ENCODE results near the gene POMP. TPM values are rescaled to one million over a fixed set of nuclear protein-coding genes. Genes with fewer than 3 reads are reported as not detected.
"Not testable (repeated sequence)": the region's sequence is repeated elsewhere in the genome, so short reads cannot be mapped to it uniquely, and the experiment has no call there.

POMP gene
- total and polyA plus RNA-seq, 2 donors (not counting 1 experiment from before 2014, with no cell fraction given), result 67.7 to 149 TPM

DNA sequence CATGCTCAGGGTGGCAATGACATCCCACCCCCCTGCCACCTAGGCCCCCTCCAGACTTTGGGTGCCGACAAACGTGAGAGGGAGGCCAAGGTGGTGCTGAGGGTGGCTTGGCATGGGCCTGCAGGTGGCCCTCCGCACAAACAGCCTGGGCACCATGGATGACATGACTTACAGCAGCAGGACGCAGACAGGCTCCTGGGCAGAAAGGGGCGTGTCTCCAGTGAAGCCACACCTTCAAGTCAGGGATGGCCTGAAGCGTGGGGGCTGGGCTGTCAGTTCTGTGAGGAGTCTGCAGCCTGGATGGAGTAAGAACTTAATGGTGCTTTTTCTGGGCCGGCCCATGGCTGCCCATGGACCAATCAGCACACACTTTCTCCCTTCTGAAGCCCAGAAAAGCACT is 25.3 kb downstream of the POMP start:
- Histone ChIP-seq H3K4me2 (ENCODE audit: extremely low read depth, insufficient read depth, low read length) (no peak overlapping the region), H2AFZ (ENCODE audit: low read length) (no peak overlapping the region), H3K27ac (ENCODE audit: insufficient read depth, low read length) (no peak overlapping the region), H3K36me3 (ENCODE audit: control insufficient read depth, insufficient read depth, low read length) (no peaks in the 10 kb centered on the region), H3K9me3 (ENCODE audit: control insufficient read depth, insufficient read depth, low read depth, low read length) (no peaks in the 10 kb centered on the region), H3K4me3 (replicated peaks in 1 of 4; ENCODE audit: control extremely low read depth in 1 of 4, insufficient read depth in 1 of 4, low read depth in 3 of 4, low read length in 4 of 4) (no peak overlapping the region), H3K27me3 (ENCODE audit: control insufficient read depth, insufficient read depth, low read length) (no peaks in the 10 kb centered on the region), H3K79me2 (ENCODE audit: control insufficient read depth, insufficient read depth, low read length) (no peaks in the 10 kb centered on the region), H4K20me1 (ENCODE audit: control insufficient read depth, extremely low read depth, insufficient read depth, low read length) (no peaks in the 10 kb centered on the region), H3K4me1 (ENCODE audit: control insufficient read depth, extremely low read depth, insufficient read depth, low read length) (no peaks in the 10 kb centered on the region), H3K9ac (ENCODE audit: insufficient read depth, low read length) (no peak overlapping the region)
- no peak for DNase-seq (ENCODE audit: low read depth in 2 of 2)
- TF ChIP-seq, protein P1, sequence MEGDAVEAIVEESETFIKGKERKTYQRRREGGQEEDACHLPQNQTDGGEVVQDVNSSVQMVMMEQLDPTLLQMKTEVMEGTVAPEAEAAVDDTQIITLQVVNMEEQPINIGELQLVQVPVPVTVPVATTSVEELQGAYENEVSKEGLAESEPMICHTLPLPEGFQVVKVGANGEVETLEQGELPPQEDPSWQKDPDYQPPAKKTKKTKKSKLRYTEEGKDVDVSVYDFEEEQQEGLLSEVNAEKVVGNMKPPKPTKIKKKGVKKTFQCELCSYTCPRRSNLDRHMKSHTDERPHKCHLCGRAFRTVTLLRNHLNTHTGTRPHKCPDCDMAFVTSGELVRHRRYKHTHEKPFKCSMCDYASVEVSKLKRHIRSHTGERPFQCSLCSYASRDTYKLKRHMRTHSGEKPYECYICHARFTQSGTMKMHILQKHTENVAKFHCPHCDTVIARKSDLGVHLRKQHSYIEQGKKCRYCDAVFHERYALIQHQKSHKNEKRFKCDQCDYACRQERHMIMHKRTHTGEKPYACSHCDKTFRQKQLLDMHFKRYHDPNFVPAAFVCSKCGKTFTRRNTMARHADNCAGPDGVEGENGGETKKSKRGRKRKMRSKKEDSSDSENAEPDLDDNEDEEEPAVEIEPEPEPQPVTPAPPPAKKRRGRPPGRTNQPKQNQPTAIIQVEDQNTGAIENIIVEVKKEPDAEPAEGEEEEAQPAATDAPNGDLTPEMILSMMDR (conservative IDR thresholded peaks at IDR 0.05 in 1 of 2, IDR thresholded peaks at IDR 0.05 in 1 of 2; ENCODE audit: low read depth in 1 of 2, low read length in 2 of 2), result no peak
- no peak for TF ChIP-seq EZH2 (IDR thresholded peaks at IDR 0.05; ENCODE audit: low read length, missing control alignments)

DNA sequence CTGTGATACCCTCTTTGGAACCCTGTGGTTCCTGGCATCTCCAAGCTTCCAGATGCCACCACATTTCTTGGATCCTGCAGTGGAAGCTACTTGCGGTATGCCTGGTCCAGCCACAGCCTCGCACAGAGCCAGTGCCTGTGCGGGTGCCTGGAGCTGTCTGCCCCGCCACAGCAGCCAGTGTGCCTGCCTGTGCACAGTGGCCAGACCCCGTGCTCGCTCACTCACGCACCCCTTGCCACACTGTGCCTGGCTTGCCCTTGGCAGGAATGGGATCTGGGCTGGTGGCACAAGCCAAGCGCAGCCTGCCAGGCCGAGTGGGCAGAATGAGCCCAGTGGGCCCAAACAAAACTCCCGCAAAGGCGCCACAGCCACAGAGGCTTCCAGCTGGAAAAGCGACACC is 26.2 kb downstream of the POMP start:
- Histone ChIP-seq H3K36me3 (ENCODE audit: control insufficient read depth, insufficient read depth, low read length) (no peaks in the 10 kb centered on the region), H3K4me1 (ENCODE audit: control insufficient read depth, extremely low read depth, insufficient read depth, low read length) (no peaks in the 10 kb centered on the region), H3K79me2 (ENCODE audit: control insufficient read depth, insufficient read depth, low read length) (no peaks in the 10 kb centered on the region), H3K27me3 (ENCODE audit: control insufficient read depth, insufficient read depth, low read length) (no peaks in the 10 kb centered on the region), H4K20me1 (ENCODE audit: control insufficient read depth, extremely low read depth, insufficient read depth, low read length) (no peaks in the 10 kb centered on the region), H3K9me3 (ENCODE audit: control insufficient read depth, insufficient read depth, low read depth, low read length) (no peaks in the 10 kb centered on the region), H2AFZ (ENCODE audit: low read length) (no peak overlapping the region), H3K4me3 (replicated peaks in 1 of 4; ENCODE audit: control extremely low read depth in 1 of 4, insufficient read depth in 1 of 4, low read depth in 3 of 4, low read length in 4 of 4) (no peak overlapping the region), H3K27ac (ENCODE audit: insufficient read depth, low read length) (no peak overlapping the region), H3K9ac (ENCODE audit: insufficient read depth, low read length) (no peak overlapping the region), H3K4me2 (ENCODE audit: extremely low read depth, insufficient read depth, low read length) (no peak overlapping the region)
- DNase-seq (ENCODE audit: low read depth in 2 of 2), result no peak
- TF ChIP-seq, protein P1 (conservative IDR thresholded peaks at IDR 0.05 in 1 of 2, IDR thresholded peaks at IDR 0.05 in 1 of 2; ENCODE audit: low read depth in 1 of 2, low read length in 2 of 2), result no peak
- no peak for TF ChIP-seq EZH2 (IDR thresholded peaks at IDR 0.05; ENCODE audit: low read length, missing control alignments)

DNA sequence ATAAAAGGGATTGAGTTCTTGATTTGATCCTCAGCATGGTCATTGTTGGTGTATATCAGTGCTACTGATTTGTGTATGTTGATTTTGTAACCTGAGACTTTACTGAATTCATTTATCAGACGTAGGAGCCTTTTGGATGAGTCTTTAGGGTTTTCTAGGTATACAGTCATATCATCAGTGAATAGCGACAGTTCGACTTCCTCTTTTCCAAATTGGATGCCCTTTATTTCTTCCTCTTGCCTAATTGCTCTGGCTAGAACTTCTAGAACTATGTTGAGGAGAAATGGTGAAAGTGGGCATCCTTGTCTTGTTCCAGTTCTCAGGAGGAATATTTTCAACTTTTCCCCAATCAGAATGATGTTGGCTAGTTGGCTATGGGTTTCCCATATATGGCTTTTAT is 27.0 kb downstream of the POMP start:
- Histone ChIP-seq H2AFZ (ENCODE audit: low read length) (no peak overlapping the region), H3K79me2 (ENCODE audit: control insufficient read depth, insufficient read depth, low read length) (no peaks in the 10 kb centered on the region), H3K27me3 (ENCODE audit: control insufficient read depth, insufficient read depth, low read length) (no peaks in the 10 kb centered on the region), H4K20me1 (ENCODE audit: control insufficient read depth, extremely low read depth, insufficient read depth, low read length) (no peaks in the 10 kb centered on the region), H3K9me3 (ENCODE audit: control insufficient read depth, insufficient read depth, low read depth, low read length) (no peaks in the 10 kb centered on the region), H3K9ac (ENCODE audit: insufficient read depth, low read length) (no peak overlapping the region), H3K4me1 (ENCODE audit: control insufficient read depth, extremely low read depth, insufficient read depth, low read length) (no peaks in the 10 kb centered on the region), H3K36me3 (ENCODE audit: control insufficient read depth, insufficient read depth, low read length) (no peaks in the 10 kb centered on the region), H3K4me2 (ENCODE audit: extremely low read depth, insufficient read depth, low read length) (no peak overlapping the region), H3K27ac (ENCODE audit: insufficient read depth, low read length) (no peak overlapping the region), H3K4me3 (replicated peaks in 1 of 4; ENCODE audit: control extremely low read depth in 1 of 4, insufficient read depth in 1 of 4, low read depth in 3 of 4, low read length in 4 of 4) (no peak overlapping the region)
- TF ChIP-seq EZH2 (IDR thresholded peaks at IDR 0.05; ENCODE audit: low read length, missing control alignments), result no peak
- TF ChIP-seq, protein P1 (conservative IDR thresholded peaks at IDR 0.05 in 1 of 2, IDR thresholded peaks at IDR 0.05 in 1 of 2; ENCODE audit: low read depth in 1 of 2, low read length in 2 of 2), result no peak
- DNase-seq (ENCODE audit: low read depth in 2 of 2), result no peak

DNA sequence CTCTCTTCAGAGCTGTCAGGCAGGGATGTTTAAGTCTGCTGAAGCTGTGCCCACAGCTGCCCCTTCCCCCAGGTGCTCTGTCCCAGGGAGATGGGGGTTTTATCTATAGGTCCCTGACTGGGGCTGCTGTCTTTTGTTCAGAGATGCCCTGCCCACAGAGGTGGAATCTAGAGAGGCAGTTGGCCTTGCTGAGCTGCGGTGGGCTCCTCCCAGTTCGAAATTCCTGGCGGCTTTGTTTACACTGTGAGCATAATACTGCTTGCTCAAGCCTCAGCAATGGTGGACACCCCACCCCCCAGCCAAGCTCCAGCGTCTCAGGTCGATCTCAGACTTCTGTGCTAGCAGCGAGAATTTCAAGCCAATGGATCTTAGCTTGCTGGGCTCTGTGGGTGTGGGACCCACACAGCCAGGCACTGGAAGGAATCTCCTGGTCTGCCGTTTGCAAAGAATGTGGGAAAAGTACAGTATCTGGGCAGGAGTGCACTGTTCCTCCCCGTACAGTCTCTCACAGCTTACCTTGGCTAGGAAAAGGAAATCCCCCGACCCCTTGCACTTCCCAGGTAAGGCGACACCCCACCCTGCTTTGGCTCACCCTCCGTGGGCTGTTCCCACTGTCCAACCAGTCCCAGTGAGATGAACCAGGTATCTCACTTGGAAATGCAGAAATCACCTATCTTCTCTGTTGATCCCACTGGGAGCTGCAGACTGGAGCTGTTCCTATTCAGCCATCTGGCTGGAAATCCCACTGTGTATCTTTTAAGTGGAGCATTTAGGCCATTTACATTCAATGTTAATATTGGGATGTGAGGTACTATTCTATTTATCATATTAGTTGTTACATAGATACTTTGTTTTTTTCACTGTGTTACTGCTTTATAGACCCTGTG is 34.9 kb downstream of the POMP start:
- peak overlapping the region; percentile 80 for H3K4me2 ChIP-seq (ENCODE audit: extremely low read depth, insufficient read depth, low read length)
- H4K20me1 ChIP-seq (ENCODE audit: control insufficient read depth, extremely low read depth, insufficient read depth, low read length); H3K4me1 ChIP-seq (ENCODE audit: control insufficient read depth, extremely low read depth, insufficient read depth, low read length); H3K79me2 ChIP-seq (ENCODE audit: control insufficient read depth, insufficient read depth, low read length); H3K27me3 ChIP-seq (ENCODE audit: control insufficient read depth, insufficient read depth, low read length); H3K9me3 ChIP-seq (ENCODE audit: control insufficient read depth, insufficient read depth, low read depth, low read length); H3K9ac ChIP-seq (ENCODE audit: insufficient read depth, low read length); H3K36me3 ChIP-seq (ENCODE audit: control insufficient read depth, insufficient read depth, low read length); H3K27ac ChIP-seq (ENCODE audit: insufficient read depth, low read length): not testable (repeated sequence)
- peak overlapping the region; percentile 84 for H2AFZ ChIP-seq (ENCODE audit: low read length)
- peak; percentile 49 to 50 for DNase-seq (ENCODE audit: low read depth in 2 of 2)
- H3K4me3 ChIP-seq (replicated peaks in 1 of 4; ENCODE audit: control extremely low read depth in 1 of 4, insufficient read depth in 1 of 4, low read depth in 3 of 4, low read length in 4 of 4), result peak overlapping the region in 2 of 4 experiments; percentile 12 to 14
